HL-60/S4 (cell line): ENCODE data around the gene GAS2L2.
"Not testable (repeated sequence)": the region's sequence is repeated elsewhere in the genome, so short reads cannot be mapped to it uniquely, and the experiment has no call there.

Experiments
- in situ Hi-C: fragments of 300-500 bp; cut with MboI; formaldehyde crosslinking; loops from 2 replicates; pipeline ENCODE4 v1.14.3; 2022; ENCODE audit warnings: low sequenced_read_pairs

GAS2L2 gene

GRCh38 chr17:35773679-35774425 lies 20.8 kb upstream of the GAS2L2 start:
- in situ Hi-C loops, result no loop called here

GRCh38 chr17:35773129-35773528 lies 20.1 kb upstream of the GAS2L2 start:
- in situ Hi-C loops, result no loop called here

GRCh38 chr17:35769895-35770486 lies 17.0 kb upstream of the GAS2L2 start:
- in situ Hi-C loops, result no loop called here

- in situ Hi-C loops, result no loop called here
Observed at GRCh38 chr17:35768797-35769196, 15.8 kb upstream of the GAS2L2 start.

GRCh38 chr17:35766903-35767510 lies 14.0 kb upstream of the GAS2L2 start:
- in situ Hi-C loops, result no loop called here

GRCh38 chr17:35766489-35766877 lies 13.4 kb upstream of the GAS2L2 start:
- in situ Hi-C loops, result no loop called here

- in situ Hi-C loops, result no loop called here
Observed at GRCh38 chr17:35765756-35766488, 12.9 kb upstream of the GAS2L2 start.

- in situ Hi-C loops, result no loop called here
Observed at GRCh38 chr17:35765086-35765710, 12.2 kb upstream of the GAS2L2 start.

- in situ Hi-C loops, result loop anchor here (5.0 kb wide), 1 partner anchor 43 kb away; the partner anchor contains the start of gene TAF15
Observed at GRCh38 chr17:35764123-35764991, 11.3 kb upstream of the GAS2L2 start.

GRCh38 chr17:35763767-35764122 lies 10.7 kb upstream of the GAS2L2 start:
- in situ Hi-C loops, result loop anchor here (5.0 kb wide), 1 partner anchor 44 kb away; the partner anchor contains the start of gene TAF15

- in situ Hi-C loops, result loop anchor here (5.0 kb wide), 1 partner anchor 46 kb away; the partner anchor contains the start of gene TAF15
Observed at GRCh38 chr17:35761601-35762000, 8.6 kb upstream of the GAS2L2 start.

- in situ Hi-C loops, result loop anchor here (5.0 kb wide), 1 partner anchor 47 kb away; the partner anchor contains the start of gene TAF15
Observed at GRCh38 chr17:35760587-35760986, 7.5 kb upstream of the GAS2L2 start, which contains the start of gene C17orf50. Gene C17orf50 (plus strand): TSS chr17:35760887. CDS start chr17:35760942, 55 bp downstream.

- in situ Hi-C loops, result no loop called here
Observed at GRCh38 chr17:35757243-35757642, 4.2 kb upstream of the GAS2L2 start.

- in situ Hi-C loops, result no loop called here
Observed at GRCh38 chr17:35752471-35752870, 568 bp downstream of the GAS2L2 start.

- in situ Hi-C loops, result not testable (repeated sequence)
Observed at GRCh38 chr17:35751541-35751940, 1.5 kb downstream of the GAS2L2 start.

- in situ Hi-C loops, result no loop called here
Observed at GRCh38 chr17:35750526-35751395, 2.3 kb downstream of the GAS2L2 start.

GRCh38 chr17:35749560-35750412 lies 3.3 kb downstream of the GAS2L2 start:
- in situ Hi-C loops, result loop anchor here (25.0 kb wide), 1 partner anchor 587 kb away; no protein-coding TSS in a partner anchor

- in situ Hi-C loops, result loop anchor here (25.0 kb wide), 1 partner anchor 587 kb away; no protein-coding TSS in a partner anchor
Observed at GRCh38 chr17:35748979-35749378, 4.1 kb downstream of the GAS2L2 start.
